HEK293T (cell line): ENCODE measurements around the gene ELOA.

ENCODE experiments used
- CTCF ChIA-PET: fragments of 350-600 bp; formaldehyde crosslinking; extraction: SDS; loops from one replicate; lab custom pipeline; 2021; ENCODE audit warnings: antibody characterized with exemption, inconsistent platforms; lab: Yijun Ruan, JAX
- POLR2A ChIA-PET: fragments of 350-600 bp; formaldehyde crosslinking; extraction: SDS; loops from one replicate; lab custom pipeline; 2020; ENCODE audit warnings: antibody characterized with exemption, inconsistent platforms; lab: Yijun Ruan, JAX
- DNase-seq: peaks from one replicate; pipeline ENCODE4 v3.0.0; 2012; ENCODE audit warnings: mixed read lengths; ENCODE audit errors: extremely low spot score
- ARNT ChIP-seq: fragments of 450-650 bp; IDR thresholded peaks from 2 replicates; pipeline ENCODE4 v1.6.1; 2017; ENCODE audit warnings: mild to moderate bottlenecking
- BHLHE40 ChIP-seq: fragments of 450-650 bp; IDR thresholded peaks from 2 replicates; pipeline ENCODE4 v1.6.1; 2016; ENCODE audit warnings: mild to moderate bottlenecking, moderate library complexity, borderline replicate concordance
- CTBP1 ChIP-seq: fragments of 450-650 bp; IDR thresholded peaks from 2 replicates; pipeline ENCODE4 v1.6.1; 2016; ENCODE audit warnings: borderline replicate concordance
- ELF4 ChIP-seq: fragments of 450-650 bp; IDR thresholded peaks from 2 replicates; pipeline ENCODE4 v1.6.1; 2017; ENCODE audit warnings: antibody characterized with exemption
- FOXA1 ChIP-seq: fragments of 450-650 bp; IDR thresholded peaks from 2 replicates; pipeline ENCODE4 v1.6.1; 2016; ENCODE audit warnings: mild to moderate bottlenecking
- FOXK2 ChIP-seq: fragments of 450-650 bp; IDR thresholded peaks from 2 replicates; pipeline ENCODE4 v1.6.1; 2016; ENCODE audit warnings: mild to moderate bottlenecking
- FOXM1 ChIP-seq: fragments of 450-650 bp; IDR thresholded peaks from 2 replicates; pipeline ENCODE4 v1.6.1; 2017; ENCODE audit warnings: mild to moderate bottlenecking, borderline replicate concordance
- HDGF ChIP-seq: fragments of 450-650 bp; IDR thresholded peaks from 2 replicates; pipeline ENCODE4 v1.6.1; 2017; ENCODE audit warnings: antibody characterized with exemption, borderline replicate concordance
- L3MBTL2 ChIP-seq: fragments of 450-650 bp; conservative IDR thresholded peaks from 2 replicates; pipeline ENCODE4 v1.6.1; 2016; ENCODE audit warnings: mild to moderate bottlenecking
- LEF1 ChIP-seq: fragments of 450-650 bp; IDR thresholded peaks from 2 replicates; pipeline ENCODE4 v1.6.1; 2017; ENCODE audit warnings: mild to moderate bottlenecking, borderline replicate concordance
- NFRKB ChIP-seq: fragments of 450-650 bp; IDR thresholded peaks from 2 replicates; pipeline ENCODE4 v1.6.1; 2016; ENCODE audit warnings: mild to moderate bottlenecking, moderate library complexity
- PKNOX1 ChIP-seq: fragments of 450-650 bp; IDR thresholded peaks from 2 replicates; pipeline ENCODE4 v1.6.1; 2016
- SP1 ChIP-seq: fragments of 450-650 bp; IDR thresholded peaks from 2 replicates; pipeline ENCODE4 v1.6.1; 2017
- SUZ12 ChIP-seq: fragments of 450-650 bp; IDR thresholded peaks from 2 replicates; pipeline ENCODE4 v1.6.1; 2016; ENCODE audit warnings: mild to moderate bottlenecking
- TARDBP ChIP-seq: fragments of 450-650 bp; IDR thresholded peaks from 2 replicates; pipeline ENCODE4 v1.6.1; 2016
- ZNF384 ChIP-seq: fragments of 450-650 bp; IDR thresholded peaks from 2 replicates; pipeline ENCODE4 v1.6.1; 2016

ELOA gene

GRCh38 chr1:23698466-23698865 is 44.8 kb upstream of the ELOA start:
- DNase-seq = no peak
- ChIA-PET CTCF (interaction anchor here (0.7 kb wide), 1 partner anchor 1237 kb away, joined by 3 read pairs; no protein-coding TSS in a partner anchor), POLR2A (interaction anchor here (1.3 to 1.4 kb wide), 2 partner anchors 9 to 45 kb away, joined by 4 to 6 read pairs; partner anchors contain the start of gene ELOA)
- no peak for TF ChIP-seq FOXA1
- TF ChIP-seq CTBP1 = no peak
- no peak for TF ChIP-seq ZNF384
- no peak for TF ChIP-seq HDGF
- TF ChIP-seq ARNT = no peak
- no peak for TF ChIP-seq FOXK2
- TF ChIP-seq NFRKB = no peak
- TF ChIP-seq BHLHE40 = no peak
- no peak for TF ChIP-seq TARDBP
- TF ChIP-seq LEF1 = no peak
- no peak for TF ChIP-seq ELF4
- TF ChIP-seq SP1 = no peak
- TF ChIP-seq FOXM1 = no peak
- no peak for TF ChIP-seq PKNOX1
- TF ChIP-seq L3MBTL2 = no peak

GRCh38 chr1:23699280-23700179 is 43.7 kb upstream of the ELOA start:
- no peak for DNase-seq
- CTCF ChIA-PET = no interaction called here
- POLR2A ChIA-PET = interaction anchor here (0.6 to 1.5 kb wide), 2 partner anchors 8 to 356 kb away, joined by 3 to 9 read pairs; partner anchors contain the start of gene RPL11

GRCh38 chr1:23701310-23701709 is 42.0 kb upstream of the ELOA start:
- DNase-seq = no peak
- ChIA-PET CTCF (no interaction called here), POLR2A (interaction anchor here (1.5 kb wide), 1 partner anchor 10 kb away, joined by 9 read pairs; the partner anchor contains the start of gene RPL11)
- TF ChIP-seq SP1 (no peak), FOXA1 (no peak), HDGF (no peak), ZNF384 (no peak), ELF4 (no peak), FOXM1 (no peak), TARDBP (no peak), L3MBTL2 (no peak), BHLHE40 (no peak)

More at GRCh38 chr1:23699280-23700179, 43.7 kb upstream of the ELOA start:
- no peak for TF ChIP-seq NFRKB
- TF ChIP-seq PKNOX1 = no peak
- no peak for TF ChIP-seq ELF4
- no peak for TF ChIP-seq LEF1
- no peak for TF ChIP-seq HDGF
- TF ChIP-seq ZNF384 = no peak
- TF ChIP-seq TARDBP = no peak
- no peak for TF ChIP-seq ARNT
- TF ChIP-seq L3MBTL2 = no peak
- no peak for TF ChIP-seq BHLHE40
- TF ChIP-seq FOXM1 = no peak
- TF ChIP-seq CTBP1 = no peak
- no peak for TF ChIP-seq SP1
- TF ChIP-seq SUZ12 = no peak
- TF ChIP-seq FOXA1 = no peak
- TF ChIP-seq FOXK2 = no peak

- TF ChIP-seq ELF4 (no peak), LEF1 (no peak), FOXM1 (no peak), SP1 (no peak), ZNF384 (no peak), L3MBTL2 (no peak), FOXK2 (no peak), BHLHE40 (no peak), ARNT (no peak), SUZ12 (no peak)
- CTCF ChIA-PET = interaction anchor here (0.9 kb wide), 1 partner anchor 11 kb away, joined by 3 read pairs; no protein-coding TSS in a partner anchor
- DNase-seq = no peak
- POLR2A ChIA-PET = interaction anchor here (1.5 kb wide), 1 partner anchor 10 kb away, joined by 11 read pairs; the partner anchor contains the start of gene RPL11
Measured at GRCh38 chr1:23701996-23702395, 41.3 kb upstream of the ELOA start.

GRCh38 chr1:23704834-23705495 is 38.3 kb upstream of the ELOA start:
- TF ChIP-seq ARNT = no peak
- POLR2A ChIA-PET = interaction anchor here (2.0 kb wide), 1 partner anchor 13 kb away, joined by 7 read pairs; the partner anchor contains the start of gene RPL11
- CTCF ChIA-PET = no interaction called here
- DNase-seq = no peak

- DNase-seq = no peak
- ChIA-PET POLR2A (no interaction called here), CTCF (interaction anchor here (1.4 kb wide), 1 partner anchor 10 kb away, joined by 3 read pairs; no protein-coding TSS in a partner anchor)
- TF ChIP-seq ELF4 (no peak), TARDBP (no peak), LEF1 (no peak), FOXA1 (no peak)
Measured at GRCh38 chr1:23709229-23709628, 34.0 kb upstream of the ELOA start.
